Left lung (tissue), 10 donors: ENCODE measurements around the gene PDCD1LG2. TPM values are rescaled to one million over a fixed set of nuclear protein-coding genes. Genes with fewer than 3 reads are reported as not detected.
"Not testable (repeated sequence)": the region's sequence is repeated elsewhere in the genome, so short reads cannot be mapped to it uniquely, and the experiment has no call there.

Experiments used
- ATAC-seq: fragments of 200-7000 bp; cut with Tn5 transposase; one replicate; pipeline ENCODE4 v1.9.1; 2020; ENCODE audit warnings: moderate library complexity
- DNase-seq, 4 donors: peaks; one replicate each; pipeline ENCODE4 v3.0.0-alpha.2; 2013 to 2020
- H3K27ac ChIP-seq, 2 donors: fragments of 200-600 bp; sonication (generic) in 1 of 2; one replicate each; pipeline versions ENCODE4 v1.5.0 to v1.8.0; 2020 to 2021
- H3K27me3 ChIP-seq, 2 donors: fragments of 200-600 bp; sonication (generic) in 1 of 2; one replicate each; pipeline versions ENCODE4 v1.5.0 to v1.8.0; 2020 to 2021
- H3K36me3 ChIP-seq, 2 donors: fragments of 200-600 bp; sonication (generic) in 1 of 2; one replicate each; pipeline versions ENCODE4 v1.5.0 to v1.8.0; 2020 to 2021
- H3K4me1 ChIP-seq, 2 donors: fragments of 200-600 bp; one replicate each; pipeline ENCODE4 v1.8.0; 2021
- H3K4me3 ChIP-seq, 2 donors: fragments of 200-600 bp; sonication (generic) in 1 of 2; one replicate each; pipeline versions ENCODE4 v1.5.0 to v1.8.0; 2020 to 2021; ENCODE audit warnings: mild to moderate bottlenecking in 1 of 2
- H3K9me3 ChIP-seq, 2 donors: fragments of 200-600 bp; sonication (generic) in 1 of 2; one replicate each; pipeline versions ENCODE4 v1.5.0 to v1.8.0; 2020 to 2021
- CTCF ChIP-seq, 2 donors: fragments of 200-600 bp; sonication (generic) in 1 of 2; IDR thresholded peaks; one replicate each; pipeline versions ENCODE4 v1.5.0 to v1.8.0; 2021; ENCODE audit warnings: antibody characterized with exemption in 2 of 2
- intact Hi-C, 2 donors: fragments of 100-400 bp; cut with DNase I; formaldehyde crosslinking; loops; one replicate each; pipeline versions ENCODE4 v1.11.2 to v1.14.2; 2022
- polyA plus RNA-seq, 6 donors: library from polyadenylated mRNA; unstranded; fragments of 120-200 nt; gene quantifications; one replicate each; pipeline ENCODE4 v1.2.1, GENCODE V29; 2013; ENCODE audit not compliant: insufficient read length in 6 of 6
- total RNA-seq, 2 donors: library from RNA; stranded (reverse); fragmentation: NEBNext Ultra II Directional; extraction: Animal tissue kit (Norgen Biotek cat#: 25700); gene quantifications; one replicate each; pipeline ENCODE4 v1.2.1, GENCODE V29; 2021
- donor health status: DM: no; HTN: yes; CAD: no.
- donor health status: DM: no; HTN: no; CAD: no.

The PDCD1LG2 gene
- total and polyA plus RNA-seq, 8 donors, result 0.10 to 4.2 (median 0.21) TPM

GRCh38 chr9:5578698-5579085, 68.4 kb downstream of the PDCD1LG2 start:
- intact Hi-C loops, result no loop called here
- TF ChIP-seq CTCF (IDR thresholded peaks at IDR 0.05), result no peak
- H3K4me1 ChIP-seq, result peaks cover 0 to 6% of the 10 kb centered on the region in 2 donors
- no peaks in the 10 kb centered on the region for H3K36me3 ChIP-seq
- H3K4me3 ChIP-seq, result no peak overlapping the region
- no peak overlapping the region for H3K27ac ChIP-seq
- DNase-seq (no peak), ATAC-seq (no peak)
- H3K27me3 ChIP-seq, result no peaks in the 10 kb centered on the region
- H3K9me3 ChIP-seq, result no peaks in the 10 kb centered on the region

DNA sequence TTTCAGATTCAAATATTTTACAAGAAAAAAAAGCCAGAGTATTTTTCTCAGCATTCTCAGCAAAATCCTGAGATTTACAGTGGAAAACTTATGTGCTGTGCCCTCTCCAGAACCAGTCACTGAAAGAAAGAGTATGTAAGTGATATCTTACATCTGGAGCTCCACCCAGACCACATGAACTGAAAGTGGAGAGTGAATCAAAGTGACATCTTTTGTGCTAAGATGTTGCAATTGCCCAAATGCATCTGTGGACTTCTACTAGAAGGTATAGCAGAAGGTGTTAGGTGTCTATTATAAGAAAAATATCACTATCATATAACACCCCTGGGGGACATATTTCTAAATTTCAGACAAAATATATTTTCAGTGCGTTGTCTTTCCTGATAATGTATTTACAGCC, 69.5 kb downstream of the PDCD1LG2 start:
- Histone ChIP-seq H3K27me3 (no peaks in the 10 kb centered on the region), H3K4me1 (peaks cover 0 to 6% of the 10 kb centered on the region in 2 donors), H3K27ac (no peak overlapping the region), H3K9me3 (no peaks in the 10 kb centered on the region), H3K4me3 (no peak overlapping the region), H3K36me3 (no peaks in the 10 kb centered on the region)
- intact Hi-C loops, result no loop called here
- ATAC-seq (no peak), DNase-seq (no peak)
- no peak for TF ChIP-seq CTCF (IDR thresholded peaks at IDR 0.05)

- no peaks in the 10 kb centered on the region for H3K9me3 ChIP-seq
- H3K4me3 ChIP-seq, result no peak overlapping the region
- H3K36me3 ChIP-seq, result no peaks in the 10 kb centered on the region
- H3K4me1 ChIP-seq, result peaks cover 0 to 6% of the 10 kb centered on the region in 2 donors
- H3K27ac ChIP-seq, result no peak overlapping the region
- no peaks in the 10 kb centered on the region for H3K27me3 ChIP-seq
- intact Hi-C loops, result no loop called here
- no peak for TF ChIP-seq CTCF (IDR thresholded peaks at IDR 0.05)
- DNase-seq, result no peak
- no peak for ATAC-seq
These were observed 70.3 kb downstream of the PDCD1LG2 start for GRCh38 chr9:5580650-5581049.

- H3K4me3 ChIP-seq, H3K36me3 ChIP-seq, ATAC-seq, DNase-seq, H3K27me3 ChIP-seq, H3K27ac ChIP-seq, H3K9me3 ChIP-seq, intact Hi-C loops: not testable (repeated sequence)
- H3K4me1 ChIP-seq, result peaks cover 0 to 13% of the 10 kb centered on the region in 2 donors
These were observed 71.4 kb downstream of the PDCD1LG2 start for GRCh38 chr9:5581706-5582105.

DNA sequence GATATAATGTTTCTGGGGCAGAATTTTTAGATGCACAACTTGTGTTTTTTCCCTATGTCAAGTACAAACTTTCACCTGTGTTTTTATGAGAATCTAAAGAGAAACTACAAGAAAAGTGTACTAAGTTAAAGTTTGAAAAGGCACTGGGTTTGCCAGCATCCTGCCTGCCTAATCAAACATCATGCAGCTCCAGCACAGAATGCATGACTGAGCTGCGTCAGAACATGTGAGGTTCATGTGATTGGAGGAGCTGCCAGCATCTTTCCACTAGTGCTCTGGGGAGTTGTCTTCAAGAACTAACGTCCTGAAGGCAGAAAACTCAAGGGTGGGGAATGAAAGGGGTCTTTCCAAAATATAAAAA, 72.5 kb downstream of the PDCD1LG2 start:
- H3K27ac ChIP-seq, result no peak overlapping the region
- H3K4me1 ChIP-seq, result peaks cover 0 to 16% of the 10 kb centered on the region in 2 donors
- intact Hi-C loops, result no loop called here
- TF ChIP-seq CTCF (IDR thresholded peaks at IDR 0.05), result no peak
- peak; percentile 55 for ATAC-seq
- no peaks in the 10 kb centered on the region for H3K27me3 ChIP-seq
- no peaks in the 10 kb centered on the region for H3K36me3 ChIP-seq
- H3K4me3 ChIP-seq, result no peak overlapping the region
- H3K9me3 ChIP-seq, result no peaks in the 10 kb centered on the region
- peak in 2 of 4 donors; percentile 9 to 17 for DNase-seq

DNA sequence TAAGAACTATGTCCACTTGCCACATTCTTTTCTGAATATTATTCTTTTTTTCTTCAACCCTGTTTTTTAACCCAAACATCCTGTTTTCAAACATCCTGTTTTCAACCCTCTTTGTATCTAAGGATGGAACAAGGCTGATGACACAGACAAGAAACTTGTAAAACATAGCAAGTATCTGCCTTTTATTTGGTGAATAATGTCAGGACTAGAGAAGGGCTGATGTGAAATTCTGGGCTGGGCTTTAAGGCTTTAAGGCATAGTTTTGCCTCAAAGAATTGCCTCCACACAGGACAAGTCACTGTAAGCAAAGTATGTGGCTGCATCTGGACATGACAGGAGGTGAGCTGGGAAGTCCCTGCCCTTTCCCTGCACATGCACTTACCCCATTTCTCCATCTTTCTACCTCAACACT, 76.1 kb downstream of the PDCD1LG2 start:
- no peak for TF ChIP-seq CTCF (IDR thresholded peaks at IDR 0.05)
- no peak for ATAC-seq
- H3K4me1 ChIP-seq, result peaks cover 0 to 19% of the 10 kb centered on the region in 2 donors
- H3K27me3 ChIP-seq, result no peaks in the 10 kb centered on the region
- no peak for DNase-seq
- H3K27ac ChIP-seq, result peak overlapping the region in 1 of 2 donors; percentile 9
- no peaks in the 10 kb centered on the region for H3K9me3 ChIP-seq
- no peak overlapping the region for H3K4me3 ChIP-seq
- no peaks in the 10 kb centered on the region for H3K36me3 ChIP-seq
- intact Hi-C loops, result no loop called here
